ENCODE results near the gene RASSF9.

DNA sequence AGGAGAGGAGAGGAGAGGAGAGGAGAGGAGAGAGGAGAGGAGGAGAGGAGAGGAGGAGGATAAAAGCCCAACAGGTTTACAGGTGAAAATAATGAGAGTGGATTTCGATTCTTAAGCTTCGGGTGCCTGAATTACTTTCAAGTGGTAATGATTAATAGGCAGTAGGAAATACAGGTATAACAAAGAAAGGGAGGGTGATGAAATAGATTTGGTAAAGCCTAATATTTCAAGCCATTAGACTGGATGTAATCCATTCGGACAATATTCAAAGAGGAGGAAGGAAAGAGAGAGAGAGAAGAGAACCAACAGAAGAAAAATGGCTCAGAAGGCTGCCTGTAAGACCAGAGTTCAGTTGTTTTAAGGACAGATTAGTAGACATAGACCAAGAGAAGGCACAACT is 76.6 kb downstream of the RASSF9 start:
- TF ChIP-seq, protein P1, sequence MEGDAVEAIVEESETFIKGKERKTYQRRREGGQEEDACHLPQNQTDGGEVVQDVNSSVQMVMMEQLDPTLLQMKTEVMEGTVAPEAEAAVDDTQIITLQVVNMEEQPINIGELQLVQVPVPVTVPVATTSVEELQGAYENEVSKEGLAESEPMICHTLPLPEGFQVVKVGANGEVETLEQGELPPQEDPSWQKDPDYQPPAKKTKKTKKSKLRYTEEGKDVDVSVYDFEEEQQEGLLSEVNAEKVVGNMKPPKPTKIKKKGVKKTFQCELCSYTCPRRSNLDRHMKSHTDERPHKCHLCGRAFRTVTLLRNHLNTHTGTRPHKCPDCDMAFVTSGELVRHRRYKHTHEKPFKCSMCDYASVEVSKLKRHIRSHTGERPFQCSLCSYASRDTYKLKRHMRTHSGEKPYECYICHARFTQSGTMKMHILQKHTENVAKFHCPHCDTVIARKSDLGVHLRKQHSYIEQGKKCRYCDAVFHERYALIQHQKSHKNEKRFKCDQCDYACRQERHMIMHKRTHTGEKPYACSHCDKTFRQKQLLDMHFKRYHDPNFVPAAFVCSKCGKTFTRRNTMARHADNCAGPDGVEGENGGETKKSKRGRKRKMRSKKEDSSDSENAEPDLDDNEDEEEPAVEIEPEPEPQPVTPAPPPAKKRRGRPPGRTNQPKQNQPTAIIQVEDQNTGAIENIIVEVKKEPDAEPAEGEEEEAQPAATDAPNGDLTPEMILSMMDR (IDR thresholded peaks at IDR 0.05) = no peak
- no peak for TF ChIP-seq ZFX (IDR thresholded peaks at IDR 0.05; ENCODE audit: borderline replicate concordance)
